Fibroblast of lung (primary cell): ENCODE results near the gene RBM38.

ENCODE experiments used
- EZH2 ChIP-seq: IDR thresholded peaks from 2 replicates; pipeline ENCODE4 v1.5.1; 2012; ENCODE audit warnings: low read length, control low read depth, mild to moderate bottlenecking; ENCODE audit errors: missing control alignments
- TF ChIP-seq, protein P1 (sequence below), 2 donors: IDR thresholded peaks in 1 of 2; conservative IDR thresholded peaks in 1 of 2; 1 replicate in 1 of 2; 2 replicates in 1 of 2; pipeline ENCODE4 v1.5.1; 2011 to 2012; ENCODE audit warnings: low read length in 2 of 2, control low read depth in 1 of 2, inconsistent platforms in 1 of 2, low read depth in 1 of 2, mild to moderate bottlenecking in 1 of 2

DNA sequence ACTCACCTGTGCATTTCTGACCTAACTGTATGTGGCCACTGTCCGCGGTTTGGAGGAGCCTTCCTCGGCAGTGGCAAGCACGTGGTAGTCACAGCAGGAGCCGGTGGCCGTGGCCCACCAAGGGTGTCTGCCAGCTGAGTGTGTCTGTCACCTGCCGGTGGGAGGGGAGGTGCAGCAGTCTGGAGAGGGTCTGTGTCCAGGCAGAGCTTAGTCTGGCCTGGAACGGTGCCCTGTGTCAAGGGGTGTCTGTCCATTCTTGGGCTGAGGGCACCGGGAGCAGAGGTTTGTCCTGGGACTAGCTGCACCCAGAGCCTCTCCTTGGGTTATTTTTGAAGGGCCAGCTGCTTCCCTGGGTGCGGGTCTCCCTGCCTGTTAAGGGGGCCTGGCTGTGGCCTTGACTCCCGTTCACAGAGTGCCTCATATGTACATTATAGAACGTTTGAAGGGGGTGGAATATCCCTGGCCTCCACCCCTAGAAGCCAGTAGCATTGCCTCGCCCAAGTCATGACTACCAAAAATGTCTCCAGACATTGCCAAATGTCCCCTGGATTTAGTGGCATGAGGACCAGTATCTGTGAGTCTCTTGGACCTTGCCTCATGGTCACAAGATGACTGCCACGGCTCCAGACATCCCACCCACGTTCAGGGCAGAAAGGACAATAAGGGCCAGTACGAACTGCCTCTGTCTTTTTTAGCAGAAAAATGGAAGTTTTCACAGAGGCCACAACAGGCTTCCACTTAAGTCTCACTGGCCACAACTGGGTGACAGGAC is 5.2 kb downstream of the RBM38 start:
- TF ChIP-seq, protein P1, sequence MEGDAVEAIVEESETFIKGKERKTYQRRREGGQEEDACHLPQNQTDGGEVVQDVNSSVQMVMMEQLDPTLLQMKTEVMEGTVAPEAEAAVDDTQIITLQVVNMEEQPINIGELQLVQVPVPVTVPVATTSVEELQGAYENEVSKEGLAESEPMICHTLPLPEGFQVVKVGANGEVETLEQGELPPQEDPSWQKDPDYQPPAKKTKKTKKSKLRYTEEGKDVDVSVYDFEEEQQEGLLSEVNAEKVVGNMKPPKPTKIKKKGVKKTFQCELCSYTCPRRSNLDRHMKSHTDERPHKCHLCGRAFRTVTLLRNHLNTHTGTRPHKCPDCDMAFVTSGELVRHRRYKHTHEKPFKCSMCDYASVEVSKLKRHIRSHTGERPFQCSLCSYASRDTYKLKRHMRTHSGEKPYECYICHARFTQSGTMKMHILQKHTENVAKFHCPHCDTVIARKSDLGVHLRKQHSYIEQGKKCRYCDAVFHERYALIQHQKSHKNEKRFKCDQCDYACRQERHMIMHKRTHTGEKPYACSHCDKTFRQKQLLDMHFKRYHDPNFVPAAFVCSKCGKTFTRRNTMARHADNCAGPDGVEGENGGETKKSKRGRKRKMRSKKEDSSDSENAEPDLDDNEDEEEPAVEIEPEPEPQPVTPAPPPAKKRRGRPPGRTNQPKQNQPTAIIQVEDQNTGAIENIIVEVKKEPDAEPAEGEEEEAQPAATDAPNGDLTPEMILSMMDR (conservative IDR thresholded peaks at IDR 0.05 in 1 of 2, IDR thresholded peaks at IDR 0.05 in 1 of 2; ENCODE audit: low read depth in 1 of 2, low read length in 2 of 2), result no peak
- no peak for TF ChIP-seq EZH2
